Trophoblast cell (in vitro differentiated cells and primary cell): ENCODE data around the gene BZW1.

Source experiments
- DNase-seq, 2 donors: peaks; one replicate each; pipeline ENCODE4 v3.0.0-alpha.2; 2016
- H2AFZ ChIP-seq: 2 replicates; pipeline ENCODE4 v1.6.1; 2013; ENCODE audit warnings: low read length, moderate library complexity, mild to moderate bottlenecking; ENCODE audit not compliant: insufficient read depth, poor library complexity
- H2AK5ac ChIP-seq: 2 replicates; pipeline ENCODE4 v1.6.1; 2013; ENCODE audit warnings: mild to moderate bottlenecking, low read length
- H2BK120ac ChIP-seq: 2 replicates; pipeline ENCODE4 v1.6.1; 2013; ENCODE audit warnings: low read length, mild to moderate bottlenecking, moderate library complexity; ENCODE audit not compliant: insufficient read depth, poor library complexity
- H2BK12ac ChIP-seq: 2 replicates; pipeline ENCODE4 v1.6.1; 2013; ENCODE audit warnings: mild to moderate bottlenecking, low read length, moderate library complexity
- H2BK5ac ChIP-seq: 2 replicates; pipeline ENCODE4 v1.6.1; 2013; ENCODE audit warnings: low read length, low read depth, moderate library complexity, mild to moderate bottlenecking; ENCODE audit not compliant: poor library complexity
- H3K14ac ChIP-seq: 2 replicates; pipeline ENCODE4 v1.6.1; 2013; ENCODE audit warnings: mild to moderate bottlenecking, low read length
- H3K18ac ChIP-seq: 2 replicates; pipeline ENCODE4 v1.6.1; 2013; ENCODE audit warnings: mild to moderate bottlenecking, low read length
- H3K23ac ChIP-seq: 2 replicates; pipeline ENCODE4 v1.6.1; 2013; ENCODE audit warnings: low read length
- H3K27ac ChIP-seq: 2 replicates; pipeline ENCODE4 v1.5.1; 2013; ENCODE audit warnings: low read depth, mild to moderate bottlenecking, inconsistent platforms, low read length, moderate library complexity
- H3K27me3 ChIP-seq: 2 replicates; pipeline ENCODE4 v1.6.1; 2013; ENCODE audit warnings: inconsistent platforms, mild to moderate bottlenecking, low read length, moderate library complexity; ENCODE audit not compliant: insufficient read depth
- H3K36me3 ChIP-seq, 2 experiments: 1 replicate in 1 of 2; 2 replicates in 1 of 2; pipeline ENCODE4 v1.6.1; 2013; ENCODE audit warnings: low read length in 2 of 2, mild to moderate bottlenecking in 2 of 2, moderate library complexity in 1 of 2; ENCODE audit not compliant: insufficient read depth in 2 of 2, control insufficient read depth in 1 of 2
- H3K4ac ChIP-seq: 2 replicates; pipeline ENCODE4 v1.6.1; 2013; ENCODE audit warnings: low read depth, mild to moderate bottlenecking, low read length, moderate library complexity
- H3K4me1 ChIP-seq, 2 experiments: 1 replicate in 1 of 2; 2 replicates in 1 of 2; pipeline ENCODE4 v1.6.1; 2013; ENCODE audit warnings: low read length in 2 of 2, mild to moderate bottlenecking in 2 of 2, moderate library complexity in 1 of 2; ENCODE audit not compliant: insufficient read depth in 2 of 2, control insufficient read depth in 1 of 2
- H3K4me2 ChIP-seq: 2 replicates; pipeline ENCODE4 v1.6.1; 2013; ENCODE audit warnings: inconsistent platforms, mild to moderate bottlenecking, low read length, moderate library complexity
- H3K4me3 ChIP-seq: 2 replicates; pipeline ENCODE4 v1.5.1; 2013; ENCODE audit warnings: mild to moderate bottlenecking, low read depth, low read length, inconsistent platforms
- H3K79me1 ChIP-seq: one replicate; pipeline ENCODE4 v1.6.1; 2013; ENCODE audit warnings: low read length
- H3K79me2 ChIP-seq: 2 replicates; pipeline ENCODE4 v1.6.1; 2013; ENCODE audit warnings: low read length, mild to moderate bottlenecking; ENCODE audit not compliant: control insufficient read depth, insufficient read depth, poor library complexity
- H3K9ac ChIP-seq: 2 replicates; pipeline ENCODE4 v1.6.1; 2013; ENCODE audit warnings: mild to moderate bottlenecking, low read length
- H3K9me3 ChIP-seq: 2 replicates; pipeline ENCODE4 v1.6.1; 2013; ENCODE audit warnings: low read depth, mild to moderate bottlenecking, control low read depth, inconsistent platforms, low read length; ENCODE audit not compliant: insufficient read depth
- H4K12ac ChIP-seq: 2 replicates; pipeline ENCODE4 v1.6.1; 2013; ENCODE audit warnings: low read depth, mild to moderate bottlenecking, low read length, moderate library complexity
- H4K8ac ChIP-seq: 2 replicates; pipeline ENCODE4 v1.6.1; 2013; ENCODE audit warnings: low read depth, mild to moderate bottlenecking, low read length, moderate library complexity
- H4K91ac ChIP-seq: one replicate; pipeline ENCODE4 v1.6.1; 2013; ENCODE audit warnings: low read depth, mild to moderate bottlenecking, low read length, moderate library complexity
- WGBS: extraction: QIAGEN DNeasy Blood & Tissue Kit; methylation state at CpG from one replicate; pipeline ENCODE4 v1.1.7; 2013; ENCODE audit warnings: missing lambda C conversion rate; ENCODE audit not compliant: insufficient read length, insufficient coverage; ENCODE audit errors: extremely low coverage; 5-methylcytosine and 5-hydroxymethylcytosine counted together

BZW1 gene

GRCh38 chr2:200779214-200779613 lies 32.5 kb upstream of the BZW1 start:
- no peak overlapping the region for H2BK5ac ChIP-seq
- H3K4me3 ChIP-seq: no peak overlapping the region
- WGBS: no CpG with 5 or more reads among the region's 2 CpGs
- no peaks in the 10 kb centered on the region for H3K27me3 ChIP-seq
- no peak overlapping the region for H4K91ac ChIP-seq
- no peak overlapping the region for H3K4me2 ChIP-seq
- H3K4me1 ChIP-seq: no peaks in the 10 kb centered on the region
- no peak overlapping the region for H3K9ac ChIP-seq
- no peak overlapping the region for H3K4ac ChIP-seq
- no peak overlapping the region for H3K23ac ChIP-seq
- no peak overlapping the region for H3K27ac ChIP-seq
- H3K79me1 ChIP-seq: no peaks in the 10 kb centered on the region
- H4K12ac ChIP-seq: no peak overlapping the region
- no peaks in the 10 kb centered on the region for H3K9me3 ChIP-seq
- no peaks in the 10 kb centered on the region for H3K36me3 ChIP-seq
- no peak overlapping the region for H2BK12ac ChIP-seq
- H2AK5ac ChIP-seq: no peak overlapping the region
- H2BK120ac ChIP-seq: no peak overlapping the region
- H3K79me2 ChIP-seq: no peaks in the 10 kb centered on the region
- DNase-seq: no peak
- H3K14ac ChIP-seq: no peak overlapping the region
- H4K8ac ChIP-seq: no peak overlapping the region
- no peak overlapping the region for H3K18ac ChIP-seq
- no peak overlapping the region for H2AFZ ChIP-seq

- H3K79me2 ChIP-seq: no peaks in the 10 kb centered on the region
- H2AFZ ChIP-seq: no peak overlapping the region
- no peak overlapping the region for H3K4me2 ChIP-seq
- H3K4me3 ChIP-seq: no peak overlapping the region
- no peak overlapping the region for H4K8ac ChIP-seq
- no peak overlapping the region for H3K4ac ChIP-seq
- no peak overlapping the region for H2AK5ac ChIP-seq
- H3K14ac ChIP-seq: no peak overlapping the region
- H3K23ac ChIP-seq: no peak overlapping the region
- H2BK5ac ChIP-seq: no peak overlapping the region
- H3K27me3 ChIP-seq: no peaks in the 10 kb centered on the region
- H3K4me1 ChIP-seq: no peaks in the 10 kb centered on the region
- DNase-seq: peak; percentile 41 to 84
- no peaks in the 10 kb centered on the region for H3K79me1 ChIP-seq
- WGBS: no CpG with 5 or more reads among the region's 5 CpGs
- H3K9me3 ChIP-seq: no peaks in the 10 kb centered on the region
- no peak overlapping the region for H3K18ac ChIP-seq
- H4K12ac ChIP-seq: no peak overlapping the region
- H2BK120ac ChIP-seq: no peak overlapping the region
- no peak overlapping the region for H3K9ac ChIP-seq
- no peaks in the 10 kb centered on the region for H3K36me3 ChIP-seq
- H3K27ac ChIP-seq: no peak overlapping the region
- no peak overlapping the region for H4K91ac ChIP-seq
- H2BK12ac ChIP-seq: no peak overlapping the region
These were observed 30.1 kb upstream of the BZW1 start for GRCh38 chr2:200781616-200782015.

DNA sequence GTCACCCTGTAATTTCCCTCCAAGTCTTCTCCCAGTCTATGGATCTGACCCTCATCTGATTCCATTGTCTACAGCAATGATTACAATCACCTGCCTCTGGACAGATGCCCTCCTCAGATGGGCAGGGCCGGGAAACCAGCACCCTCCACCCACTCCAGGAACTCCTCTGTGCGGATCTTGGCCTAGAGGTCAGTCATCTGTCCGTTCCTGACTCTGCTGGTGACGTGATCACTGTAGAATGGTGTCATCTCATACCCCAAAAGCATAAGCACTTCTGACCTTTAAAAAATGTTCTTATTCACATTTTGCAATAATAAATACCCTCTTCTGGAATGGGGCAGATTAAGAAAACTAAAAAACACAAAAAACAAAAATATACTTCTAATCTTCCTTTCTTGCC lies 29.5 kb upstream of the BZW1 start:
- Histone ChIP-seq H2BK12ac (no peak overlapping the region), H2BK120ac (no peak overlapping the region), H4K91ac (no peak overlapping the region), H3K27me3 (no peaks in the 10 kb centered on the region), H3K23ac (no peak overlapping the region), H3K4me1 (no peaks in the 10 kb centered on the region), H3K18ac (no peak overlapping the region), H3K4ac (no peak overlapping the region), H3K27ac (no peak overlapping the region), H3K14ac (no peak overlapping the region), H3K9me3 (no peaks in the 10 kb centered on the region), H3K79me1 (no peaks in the 10 kb centered on the region), H3K4me2 (no peak overlapping the region), H2BK5ac (no peak overlapping the region), H4K12ac (no peak overlapping the region), H3K36me3 (no peaks in the 10 kb centered on the region), H3K9ac (no peak overlapping the region), H4K8ac (no peak overlapping the region), H3K4me3 (no peak overlapping the region), H2AFZ (no peak overlapping the region), H2AK5ac (no peak overlapping the region), H3K79me2 (no peaks in the 10 kb centered on the region)
- no CpG with 5 or more reads among the region's 4 CpGs for WGBS
- DNase-seq: peak; percentile 94 to 96

DNA sequence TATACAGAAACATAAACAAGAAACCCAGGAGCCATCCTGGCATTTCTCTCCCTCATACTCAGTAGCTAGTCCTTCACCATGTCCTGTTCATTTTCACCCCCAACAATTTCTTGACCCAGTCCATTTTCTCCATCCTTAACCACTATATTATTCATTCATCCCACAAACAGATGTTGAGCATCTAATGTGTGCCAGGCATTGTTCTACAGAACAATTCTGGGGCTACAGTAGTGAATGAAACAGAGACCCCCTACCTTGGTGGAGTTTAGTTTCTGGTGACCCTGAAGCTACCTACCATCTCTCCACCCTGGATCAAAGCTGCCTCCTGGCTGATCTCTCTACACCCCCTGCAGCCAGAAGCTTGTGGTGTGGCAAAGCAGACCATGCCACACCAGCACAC lies 27.5 kb upstream of the BZW1 start:
- Histone ChIP-seq H3K4me1 (no peaks in the 10 kb centered on the region), H3K9ac (no peak overlapping the region), H3K27me3 (no peaks in the 10 kb centered on the region), H2BK120ac (no peak overlapping the region), H3K36me3 (no peaks in the 10 kb centered on the region), H3K9me3 (no peaks in the 10 kb centered on the region), H3K4ac (no peak overlapping the region), H2BK12ac (no peak overlapping the region), H3K14ac (no peak overlapping the region), H2AK5ac (no peak overlapping the region), H3K79me1 (no peaks in the 10 kb centered on the region), H3K79me2 (no peaks in the 10 kb centered on the region), H3K4me2 (no peak overlapping the region), H2AFZ (no peak overlapping the region), H4K91ac (no peak overlapping the region), H2BK5ac (no peak overlapping the region), H3K27ac (no peak overlapping the region), H3K4me3 (no peak overlapping the region), H3K18ac (no peak overlapping the region), H4K12ac (no peak overlapping the region), H4K8ac (no peak overlapping the region), H3K23ac (no peak overlapping the region)
- no peak for DNase-seq

GRCh38 chr2:200786423-200786822 lies 25.3 kb upstream of the BZW1 start:
- no peak overlapping the region for H4K12ac ChIP-seq
- DNase-seq: no peak
- no peaks in the 10 kb centered on the region for H3K9me3 ChIP-seq
- no peak overlapping the region for H3K4ac ChIP-seq
- no peak overlapping the region for H2AFZ ChIP-seq
- no peak overlapping the region for H2AK5ac ChIP-seq
- H2BK12ac ChIP-seq: no peak overlapping the region
- H3K27ac ChIP-seq: no peak overlapping the region
- no peak overlapping the region for H2BK120ac ChIP-seq
- H3K4me3 ChIP-seq: no peak overlapping the region
- H3K79me2 ChIP-seq: no peaks in the 10 kb centered on the region
- H3K79me1 ChIP-seq: no peaks in the 10 kb centered on the region
- no peak overlapping the region for H2BK5ac ChIP-seq
- H3K23ac ChIP-seq: no peak overlapping the region
- no peak overlapping the region for H3K4me2 ChIP-seq
- H3K36me3 ChIP-seq: no peaks in the 10 kb centered on the region
- no peak overlapping the region for H3K14ac ChIP-seq
- H3K4me1 ChIP-seq: no peaks in the 10 kb centered on the region
- no peak overlapping the region for H3K9ac ChIP-seq
- H3K18ac ChIP-seq: no peak overlapping the region
- no CpG with 5 or more reads among the region's 2 CpGs for WGBS
- no peak overlapping the region for H4K8ac ChIP-seq
- no peak overlapping the region for H4K91ac ChIP-seq
- no peaks in the 10 kb centered on the region for H3K27me3 ChIP-seq
